ENCODE results near the gene ITPR3.

DNA sequence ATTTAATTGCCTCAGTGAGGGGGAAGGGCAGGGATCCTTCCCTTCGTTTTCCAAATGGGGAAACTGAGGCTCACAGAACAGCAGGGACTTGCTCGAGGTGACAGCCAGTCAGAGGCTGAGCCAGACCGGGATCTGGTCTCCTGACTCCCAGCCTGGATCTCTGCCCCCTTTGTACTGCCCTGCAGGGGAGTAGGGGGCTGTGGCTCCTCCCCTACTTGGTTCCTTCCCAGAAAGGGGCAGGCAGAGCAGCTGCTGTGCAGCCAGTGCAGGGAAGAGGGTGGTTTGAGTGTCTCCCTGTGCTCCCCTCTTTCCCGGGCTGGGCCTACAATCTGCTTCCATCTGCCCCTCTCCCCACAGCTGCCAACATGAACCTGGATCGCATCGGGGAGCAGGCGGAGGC lies 52.7 kb downstream of the ITPR3 start:
- TF ChIP-seq, protein P1, sequence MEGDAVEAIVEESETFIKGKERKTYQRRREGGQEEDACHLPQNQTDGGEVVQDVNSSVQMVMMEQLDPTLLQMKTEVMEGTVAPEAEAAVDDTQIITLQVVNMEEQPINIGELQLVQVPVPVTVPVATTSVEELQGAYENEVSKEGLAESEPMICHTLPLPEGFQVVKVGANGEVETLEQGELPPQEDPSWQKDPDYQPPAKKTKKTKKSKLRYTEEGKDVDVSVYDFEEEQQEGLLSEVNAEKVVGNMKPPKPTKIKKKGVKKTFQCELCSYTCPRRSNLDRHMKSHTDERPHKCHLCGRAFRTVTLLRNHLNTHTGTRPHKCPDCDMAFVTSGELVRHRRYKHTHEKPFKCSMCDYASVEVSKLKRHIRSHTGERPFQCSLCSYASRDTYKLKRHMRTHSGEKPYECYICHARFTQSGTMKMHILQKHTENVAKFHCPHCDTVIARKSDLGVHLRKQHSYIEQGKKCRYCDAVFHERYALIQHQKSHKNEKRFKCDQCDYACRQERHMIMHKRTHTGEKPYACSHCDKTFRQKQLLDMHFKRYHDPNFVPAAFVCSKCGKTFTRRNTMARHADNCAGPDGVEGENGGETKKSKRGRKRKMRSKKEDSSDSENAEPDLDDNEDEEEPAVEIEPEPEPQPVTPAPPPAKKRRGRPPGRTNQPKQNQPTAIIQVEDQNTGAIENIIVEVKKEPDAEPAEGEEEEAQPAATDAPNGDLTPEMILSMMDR (IDR thresholded peaks at IDR 0.05) = no peak
- no peak for TF ChIP-seq POLR2A (IDR thresholded peaks at IDR 0.05)

Measured in Peyer's patch (tissue), 4 donors.